IMR-90 (cell line): ENCODE data around the gene SLC9A9. TPM values are rescaled to one million over a fixed set of nuclear protein-coding genes. Genes with fewer than 3 reads are reported as not detected.
"Not testable (repeated sequence)": the region's sequence is repeated elsewhere in the genome, so short reads cannot be mapped to it uniquely, and the experiment has no call there.

Source experiments
- ATAC-seq: fragments of 200-7000 bp; cut with Tn5 transposase; 2 replicates; pipeline ENCODE4 v1.9.1; 2020; ENCODE audit warnings: low read depth, mild to moderate bottlenecking, moderate library complexity
- BruUV-seq: library from RNA; stranded (reverse); fragments of 400-500 nt; replicated peaks from 2 replicates; lab custom pipeline; 2021; lab: Mats Ljungman, UMichigan
- CTCF ChIA-PET: fragments of 300-600 bp; formaldehyde crosslinking; extraction: SDS; loops from one replicate; lab custom pipeline; 2021; ENCODE audit warnings: antibody characterized with exemption; lab: Yijun Ruan, JAX
- POLR2A ChIA-PET: fragments of 300-600 bp; sonication (Branson Sonifier 250); formaldehyde crosslinking; loops from one replicate; lab custom pipeline; 2022; ENCODE audit warnings: antibody characterized with exemption; ENCODE audit not compliant: unreplicated experiment; lab: Charles Lee
- DNase-seq: peaks from one replicate; pipeline ENCODE4 v3.0.0; 2013
- H2AFZ ChIP-seq: replicated peaks from 2 replicates; pipeline ENCODE3; 2013; ENCODE audit warnings: low read length, mild to moderate bottlenecking; ENCODE audit not compliant: poor library complexity
- H2AK5ac ChIP-seq: 2 replicates; pipeline ENCODE4 v1.6.1; 2013; ENCODE audit warnings: low read depth, low read length, inconsistent platforms
- H2AK9ac ChIP-seq: replicated peaks from 2 replicates; pipeline ENCODE3; 2013; ENCODE audit warnings: mild to moderate bottlenecking, low read depth, low read length, moderate library complexity; ENCODE audit not compliant: poor library complexity
- H2BK120ac ChIP-seq: 2 replicates; pipeline ENCODE4 v1.6.1; 2013; ENCODE audit warnings: low read depth, low read length, inconsistent platforms
- H2BK15ac ChIP-seq: 3 replicates; pipeline ENCODE4 v1.6.1; 2013; ENCODE audit warnings: low read depth, low read length, inconsistent platforms
- H2BK20ac ChIP-seq: 2 replicates; pipeline ENCODE4 v1.6.1; 2013; ENCODE audit warnings: low read depth, mild to moderate bottlenecking, inconsistent platforms, low read length, moderate library complexity
- H2BK5ac ChIP-seq: 2 replicates; pipeline ENCODE4 v1.6.1; 2013; ENCODE audit warnings: mild to moderate bottlenecking, low read depth, low read length, inconsistent platforms; ENCODE audit not compliant: poor library complexity, severe bottlenecking
- H3K14ac ChIP-seq: replicated peaks from 2 replicates; pipeline ENCODE4 v1.6.1; 2013; ENCODE audit warnings: low read depth, low read length, inconsistent platforms
- H3K18ac ChIP-seq: 2 replicates; pipeline ENCODE4 v1.6.1; 2013; ENCODE audit warnings: low read depth, low read length, control low read depth
- H3K23ac ChIP-seq: 2 replicates; pipeline ENCODE4 v1.6.1; 2013; ENCODE audit warnings: low read depth, low read length, inconsistent platforms
- H3K27ac ChIP-seq: 2 replicates; pipeline ENCODE4 v1.5.1; 2013; ENCODE audit warnings: mild to moderate bottlenecking, control low read depth, low read length; ENCODE audit not compliant: insufficient read depth
- H3K27me3 ChIP-seq: 2 replicates; pipeline ENCODE4 v1.6.1; 2013; ENCODE audit warnings: low read length; ENCODE audit not compliant: control insufficient read depth, insufficient read depth
- H3K36me3 ChIP-seq: 2 replicates; pipeline ENCODE4 v1.6.1; 2013; ENCODE audit warnings: low read length, mixed read lengths; ENCODE audit not compliant: control insufficient read depth, insufficient read depth
- H3K4ac ChIP-seq: 2 replicates; pipeline ENCODE4 v1.6.1; 2013; ENCODE audit warnings: low read depth, low read length, inconsistent platforms
- H3K4me1 ChIP-seq: 2 replicates; pipeline ENCODE4 v1.6.1; 2013; ENCODE audit warnings: low read length, mixed read lengths; ENCODE audit not compliant: control insufficient read depth, insufficient read depth
- H3K4me2 ChIP-seq: 2 replicates; pipeline ENCODE4 v1.6.1; 2013; ENCODE audit warnings: low read depth, mild to moderate bottlenecking, control low read depth, low read length, moderate library complexity
- H3K4me3 ChIP-seq: 2 replicates; pipeline ENCODE4 v1.5.1; 2013; ENCODE audit warnings: low read depth, mild to moderate bottlenecking, control low read depth, low read length, moderate library complexity; ENCODE audit not compliant: insufficient read depth
- H3K56ac ChIP-seq: 2 replicates; pipeline ENCODE4 v1.6.1; 2013; ENCODE audit warnings: low read length, inconsistent platforms; ENCODE audit not compliant: insufficient read depth; ENCODE audit errors: extremely low read depth
- H3K79me1 ChIP-seq, 2 experiments: 2 replicates each; pipeline ENCODE4 v1.6.1; 2013; ENCODE audit warnings: low read length in 2 of 2, inconsistent platforms in 1 of 2, low read depth in 1 of 2
- H3K9ac ChIP-seq: 2 replicates; pipeline ENCODE4 v1.6.1; 2013; ENCODE audit warnings: low read depth, low read length, control low read depth
- H3K9me1 ChIP-seq: 2 replicates; pipeline ENCODE4 v1.6.1; 2013; ENCODE audit warnings: low read length, inconsistent platforms; ENCODE audit not compliant: insufficient read depth
- H3K9me3 ChIP-seq: 2 replicates; pipeline ENCODE4 v1.6.1; 2013; ENCODE audit warnings: low read length; ENCODE audit not compliant: control insufficient read depth, insufficient read depth
- H4K20me1 ChIP-seq: 2 replicates; pipeline ENCODE4 v1.6.1; 2013; ENCODE audit warnings: low read length, inconsistent platforms; ENCODE audit not compliant: insufficient read depth
- H4K5ac ChIP-seq: 2 replicates; pipeline ENCODE4 v1.6.1; 2013; ENCODE audit warnings: mild to moderate bottlenecking, low read depth, low read length, control low read depth
- H4K8ac ChIP-seq, 2 experiments: 2 replicates each; pipeline ENCODE4 v1.6.1; 2013; ENCODE audit warnings: low read depth in 2 of 2, low read length in 2 of 2, control low read depth in 1 of 2, inconsistent platforms in 1 of 2
- H4K91ac ChIP-seq: 2 replicates; pipeline ENCODE4 v1.6.1; 2013; ENCODE audit warnings: low read depth, low read length, inconsistent platforms; ENCODE audit not compliant: insufficient read depth
- whole genome bisulfite sequencing, 2 experiments: methylation state at CpG; one replicate each; pipeline versions ENCODE4 v1.1.5 to v1.1.7; 2013; ENCODE audit warnings: missing lambda C conversion rate in 2 of 2; ENCODE audit not compliant: insufficient read length in 1 of 2; ENCODE audit errors: extremely low coverage in 2 of 2; 5-methylcytosine and 5-hydroxymethylcytosine counted together
- dilution Hi-C: fragments of 300-500 bp; cut with HindIII; formaldehyde crosslinking; loops from one replicate; pipeline ENCODE4 v1.14.3; 2018; ENCODE audit warnings: low sequenced_read_pairs; ENCODE audit not compliant: unreplicated experiment
- in situ Hi-C: fragments of 300-500 bp; cut with MboI; formaldehyde crosslinking; loops from 3 replicates; pipeline ENCODE4 v1.14.3; 2019; ENCODE audit warnings: low sequenced_read_pairs, inconsistent platforms, mixed read lengths
- intact Hi-C: fragments of 100-400 bp; cut with micrococcal nuclease; formaldehyde crosslinking; loops from 2 replicates; pipeline ENCODE4 v1.10.0; 2022
- polyA plus RNA-seq, 3 experiments: library from polyadenylated mRNA; depleted of rRNA; stranded (reverse); fragments of >200 nt; gene quantifications; 2 replicates each; pipeline ENCODE4 v1.2.3, GENCODE V29; 2012; ENCODE audit warnings: low replicate concordance in 1 of 3
- total RNA-seq: library from RNA; depleted of rRNA; stranded (reverse); fragments of >200 nt; gene quantifications from 2 replicates; pipeline ENCODE4 v1.2.3, GENCODE V29; 2012

The SLC9A9 gene
- total and polyA plus RNA-seq, 2 of the 4 experiments (the other 2 are of a cell fraction), result 1.4 to 2.3 TPM

- H3K56ac ChIP-seq, H3K79me1 ChIP-seq, H4K5ac ChIP-seq, H3K18ac ChIP-seq, H3K4me3 ChIP-seq, POLR2A ChIA-PET, DNase-seq, H2BK5ac ChIP-seq, H4K91ac ChIP-seq, H3K23ac ChIP-seq, intact Hi-C loops, dilution Hi-C loops, H3K27ac ChIP-seq, H3K4me1 ChIP-seq, H2AK5ac ChIP-seq, H3K27me3 ChIP-seq, BruUV-seq, H3K36me3 ChIP-seq, H2BK20ac ChIP-seq, H3K9ac ChIP-seq, H2BK15ac ChIP-seq, H3K9me3 ChIP-seq, H4K20me1 ChIP-seq, in situ Hi-C loops, H3K9me1 ChIP-seq, ATAC-seq, H2BK120ac ChIP-seq, H3K14ac ChIP-seq, H2AFZ ChIP-seq, H3K4ac ChIP-seq, H4K8ac ChIP-seq, H3K4me2 ChIP-seq, H2AK9ac ChIP-seq: not testable (repeated sequence)
- 92% methylated on average over 2 of the region's 7 CpGs; no CpG with 5 or more reads in 1 of the 2 experiments for WGBS, 2 experiments
- CTCF ChIA-PET, result interaction anchor here (0.8 kb wide), 1 partner anchor 252 kb away, joined by 3 read pairs; no protein-coding TSS in a partner anchor
Observed at GRCh38 chr3:143805476-143805875, 42.8 kb downstream of the SLC9A9 start.

- H3K9ac ChIP-seq, H2BK120ac ChIP-seq, H3K27ac ChIP-seq, CTCF ChIA-PET, H3K14ac ChIP-seq, H2AFZ ChIP-seq, H2AK5ac ChIP-seq, DNase-seq, dilution Hi-C loops, H2BK15ac ChIP-seq, H3K4me1 ChIP-seq, H2AK9ac ChIP-seq, H4K5ac ChIP-seq, intact Hi-C loops, H3K9me1 ChIP-seq, H3K18ac ChIP-seq, H4K20me1 ChIP-seq, H3K4me2 ChIP-seq, H3K36me3 ChIP-seq, BruUV-seq, H3K56ac ChIP-seq, in situ Hi-C loops, POLR2A ChIA-PET, H3K27me3 ChIP-seq, H3K4ac ChIP-seq, H2BK5ac ChIP-seq, H2BK20ac ChIP-seq, H3K23ac ChIP-seq, ATAC-seq, H3K79me1 ChIP-seq, H4K91ac ChIP-seq, H4K8ac ChIP-seq, H3K4me3 ChIP-seq, H3K9me3 ChIP-seq: not testable (repeated sequence)
- WGBS, 2 experiments, result 85% methylated on average over 5 of the region's 5 CpGs; no CpG with 5 or more reads in 1 of the 2 experiments
Observed at GRCh38 chr3:143801046-143801445, 47.2 kb downstream of the SLC9A9 start.
